Measurements from ENCODE around the gene CDT1.
"Not testable (repeated sequence)": the region's sequence is repeated elsewhere in the genome, so short reads cannot be mapped to it uniquely, and the experiment has no call there.

Gene CDT1

GRCh38 chr16:88782454-88783390, 20.9 kb upstream of the CDT1 start:
- Histone ChIP-seq H3K4me3 (peak overlapping the region; percentile 62), H3K36me3 (replicated peaks) (peaks cover 9% of the 10 kb centered on the region), H3K4me1 (peaks cover 12% of the 10 kb centered on the region), H3K9me3 (no peaks in the 10 kb centered on the region), H3K27me3 (ENCODE audit: low read depth) (no peaks in the 10 kb centered on the region)
- in situ Hi-C loops (cut with MboI; ENCODE audit: low sequenced_read_pairs): no loop called here
- no peak for DNase-seq (ENCODE audit: low spot score in 2 of 2)

- DNase-seq (ENCODE audit: low spot score in 2 of 2): no peak
- Histone ChIP-seq H3K27me3 (ENCODE audit: low read depth) (no peaks in the 10 kb centered on the region), H3K4me3 (peak overlapping the region; percentile 62), H3K36me3 (replicated peaks) (peaks cover 9% of the 10 kb centered on the region), H3K4me1 (peaks cover 12% of the 10 kb centered on the region), H3K9me3 (no peaks in the 10 kb centered on the region)
- in situ Hi-C loops (cut with MboI; ENCODE audit: low sequenced_read_pairs): no loop called here
These were observed 20.1 kb upstream of the CDT1 start for GRCh38 chr16:88783391-88784073.

GRCh38 chr16:88784074-88784855, 19.3 kb upstream of the CDT1 start:
- in situ Hi-C loops (cut with MboI; ENCODE audit: low sequenced_read_pairs): no loop called here
- no peaks in the 10 kb centered on the region for H3K9me3 ChIP-seq
- no peaks in the 10 kb centered on the region for H3K27me3 ChIP-seq (ENCODE audit: low read depth)
- peaks cover 12% of the 10 kb centered on the region for H3K4me1 ChIP-seq
- H3K36me3 ChIP-seq (replicated peaks): peaks cover 9% of the 10 kb centered on the region
- H3K4me3 ChIP-seq: peak overlapping the region; percentile 62
- DNase-seq (ENCODE audit: low spot score in 2 of 2): peak; percentile 36 to 74

GRCh38 chr16:88784856-88785105, 18.8 kb upstream of the CDT1 start:
- in situ Hi-C loops (cut with MboI; ENCODE audit: low sequenced_read_pairs): no loop called here
- Histone ChIP-seq H3K9me3 (no peaks in the 10 kb centered on the region), H3K27me3 (ENCODE audit: low read depth) (no peaks in the 10 kb centered on the region), H3K4me1 (peaks cover 12% of the 10 kb centered on the region), H3K36me3 (replicated peaks) (peaks cover 9% of the 10 kb centered on the region), H3K4me3 (peak overlapping the region; percentile 62; the same call in 1 of the 2 replicates)
- no peak for DNase-seq (ENCODE audit: low spot score in 2 of 2)

GRCh38 chr16:88785106-88785924, 18.3 kb upstream of the CDT1 start, which contains the start of gene PIEZO1:
TSS of gene PIEZO1 (minus strand) at chr16:88785220. CDS start at chr16:88784964, 256 bp downstream.
- in situ Hi-C loops (cut with MboI; ENCODE audit: low sequenced_read_pairs): no loop called here
- H3K36me3 ChIP-seq (replicated peaks): peaks cover 9% of the 10 kb centered on the region
- no peaks in the 10 kb centered on the region for H3K27me3 ChIP-seq (ENCODE audit: low read depth)
- no peaks in the 10 kb centered on the region for H3K9me3 ChIP-seq
- peak within 1 kb of the TSS; percentile 62 for H3K4me3 ChIP-seq
- H3K4me1 ChIP-seq: peaks cover 12% of the 10 kb centered on the region
- DNase-seq (ENCODE audit: low spot score in 2 of 2): peak; percentile 35 to 78

GRCh38 chr16:88787579-88788314, 15.8 kb upstream of the CDT1 start:
- Histone ChIP-seq H3K4me1 (peaks cover 9% of the 10 kb centered on the region), H3K36me3 (replicated peaks) (no peaks in the 10 kb centered on the region), H3K4me3 (no peak overlapping the region), H3K9me3 (no peaks in the 10 kb centered on the region), H3K27me3 (ENCODE audit: low read depth) (no peaks in the 10 kb centered on the region)
- in situ Hi-C loops (cut with MboI; ENCODE audit: low sequenced_read_pairs): no loop called here
- no peak for DNase-seq (ENCODE audit: low spot score in 2 of 2)

- H3K4me1 ChIP-seq; H3K36me3 ChIP-seq (replicated peaks); H3K4me3 ChIP-seq; in situ Hi-C loops (cut with MboI; ENCODE audit: low sequenced_read_pairs); H3K27me3 ChIP-seq (ENCODE audit: low read depth); DNase-seq (ENCODE audit: low spot score in 2 of 2); H3K9me3 ChIP-seq: not testable (repeated sequence)
These were observed 14.8 kb upstream of the CDT1 start for GRCh38 chr16:88788749-88789148.

- H3K36me3 ChIP-seq (replicated peaks): no peaks in the 10 kb centered on the region
- H3K9me3 ChIP-seq: no peaks in the 10 kb centered on the region
- DNase-seq (ENCODE audit: low spot score in 2 of 2): no peak
- H3K4me3 ChIP-seq: no peak overlapping the region
- in situ Hi-C loops (cut with MboI; ENCODE audit: low sequenced_read_pairs): no loop called here
- H3K27me3 ChIP-seq (ENCODE audit: low read depth): no peaks in the 10 kb centered on the region
- H3K4me1 ChIP-seq: peaks cover 3% of the 10 kb centered on the region
These were observed 14.0 kb upstream of the CDT1 start for GRCh38 chr16:88789594-88789993.

- H3K9me3 ChIP-seq: no peaks in the 10 kb centered on the region
- no peak for DNase-seq (ENCODE audit: low spot score in 2 of 2)
- H3K4me1 ChIP-seq: peaks cover 2% of the 10 kb centered on the region
- in situ Hi-C loops (cut with MboI; ENCODE audit: low sequenced_read_pairs): no loop called here
- no peaks in the 10 kb centered on the region for H3K36me3 ChIP-seq (replicated peaks)
- H3K4me3 ChIP-seq: no peak overlapping the region
- H3K27me3 ChIP-seq (ENCODE audit: low read depth): no peaks in the 10 kb centered on the region
These were observed 13.0 kb upstream of the CDT1 start for GRCh38 chr16:88790312-88791211.

GRCh38 chr16:88792078-88792550, 11.5 kb upstream of the CDT1 start:
- Histone ChIP-seq H3K9me3 (no peaks in the 10 kb centered on the region), H3K27me3 (ENCODE audit: low read depth) (no peaks in the 10 kb centered on the region), H3K36me3 (replicated peaks) (no peaks in the 10 kb centered on the region), H3K4me3 (no peak overlapping the region), H3K4me1 (no peaks in the 10 kb centered on the region)
- DNase-seq (ENCODE audit: low spot score in 2 of 2): no peak
- in situ Hi-C loops (cut with MboI; ENCODE audit: low sequenced_read_pairs): no loop called here

- in situ Hi-C loops (cut with MboI; ENCODE audit: low sequenced_read_pairs): no loop called here
- DNase-seq (ENCODE audit: low spot score in 2 of 2): no peak
- H3K4me3 ChIP-seq: no peak overlapping the region
These were observed 10.8 kb upstream of the CDT1 start for GRCh38 chr16:88792668-88793250.

More at GRCh38 chr16:88792668-88793250, 10.8 kb upstream of the CDT1 start:
- Histone ChIP-seq H3K4me1 (no peaks in the 10 kb centered on the region), H3K36me3 (replicated peaks) (no peaks in the 10 kb centered on the region), H3K9me3 (no peaks in the 10 kb centered on the region), H3K27me3 (ENCODE audit: low read depth) (no peaks in the 10 kb centered on the region)

Data from HAP-1 (cell line).